ENCODE measurements around the gene FOXP2. TPM values are rescaled to one million over a fixed set of nuclear protein-coding genes. Genes with fewer than 3 reads are reported as not detected.

Gene FOXP2
- total RNA-seq, 2 donors from 2014 or later, result 2.4 to 5.5 TPM

DNA sequence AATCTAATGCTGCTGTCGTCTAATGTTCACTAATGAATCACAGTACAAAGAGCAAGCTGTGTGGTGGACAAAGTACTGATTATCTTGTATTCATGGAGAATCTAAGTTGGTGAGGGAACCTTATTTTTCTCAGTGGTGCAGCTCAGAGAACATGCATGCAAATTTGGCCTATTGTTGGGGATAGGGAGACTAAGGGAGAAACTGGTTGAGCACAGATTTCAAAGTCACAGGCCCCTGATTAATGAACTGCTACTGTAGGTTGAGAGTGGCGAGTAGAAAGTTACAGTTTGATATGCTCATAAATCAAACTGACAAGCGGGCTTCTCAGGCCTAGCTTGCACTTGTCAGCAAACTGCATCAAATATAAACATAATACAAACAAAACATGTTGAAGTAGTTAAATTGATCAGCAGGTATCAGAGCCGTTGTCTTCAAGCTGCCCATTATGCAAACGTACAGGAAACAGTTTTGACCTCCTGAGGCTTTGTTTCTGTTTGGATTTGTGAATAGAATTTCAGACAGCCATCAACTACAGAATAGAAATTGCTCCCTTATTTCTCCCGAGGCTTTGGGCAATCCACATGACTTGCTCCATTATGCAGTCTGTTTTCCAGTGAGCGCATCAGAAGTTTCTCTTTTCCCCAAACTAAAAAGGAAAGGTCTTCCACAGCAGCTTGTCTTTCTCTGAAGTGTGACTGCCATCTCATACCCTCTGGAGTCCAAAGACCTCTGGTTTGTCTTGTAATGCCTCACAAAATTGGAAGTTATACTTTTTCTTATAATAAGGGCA, 215.8 kb downstream of the FOXP2 start:
- ATAC-seq (no peak), DNase-seq (no peak)
- intact Hi-C loops (cut with DNase I), result no loop called here

DNA sequence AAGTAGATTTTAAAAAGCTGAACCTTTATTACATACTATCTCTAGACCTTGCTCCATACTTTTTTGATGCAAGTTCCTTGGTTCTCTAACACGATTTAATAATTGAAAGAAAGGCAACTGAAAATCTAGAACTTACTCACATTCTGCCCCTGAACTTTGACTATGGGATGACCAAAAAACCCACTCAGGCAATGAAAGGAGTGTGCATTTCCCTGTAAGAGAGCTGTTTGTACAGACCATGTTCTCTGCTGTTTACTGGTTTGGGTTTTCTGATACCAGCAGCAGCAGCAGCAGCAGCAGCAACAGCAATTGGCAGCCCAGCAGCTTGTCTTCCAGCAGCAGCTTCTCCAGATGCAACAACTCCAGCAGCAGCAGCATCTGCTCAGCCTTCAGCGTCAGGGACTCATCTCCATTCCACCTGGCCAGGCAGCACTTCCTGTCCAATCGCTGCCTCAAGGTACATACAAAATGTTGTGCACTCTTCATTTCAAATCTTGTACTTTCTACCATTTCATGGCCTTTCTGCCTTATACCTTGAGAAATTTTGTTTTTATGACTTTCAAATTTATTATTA, 216.7 kb downstream of the FOXP2 start:
- no peak for ATAC-seq
- intact Hi-C loops (cut with DNase I), result no loop called here
- no peak for DNase-seq

DNA sequence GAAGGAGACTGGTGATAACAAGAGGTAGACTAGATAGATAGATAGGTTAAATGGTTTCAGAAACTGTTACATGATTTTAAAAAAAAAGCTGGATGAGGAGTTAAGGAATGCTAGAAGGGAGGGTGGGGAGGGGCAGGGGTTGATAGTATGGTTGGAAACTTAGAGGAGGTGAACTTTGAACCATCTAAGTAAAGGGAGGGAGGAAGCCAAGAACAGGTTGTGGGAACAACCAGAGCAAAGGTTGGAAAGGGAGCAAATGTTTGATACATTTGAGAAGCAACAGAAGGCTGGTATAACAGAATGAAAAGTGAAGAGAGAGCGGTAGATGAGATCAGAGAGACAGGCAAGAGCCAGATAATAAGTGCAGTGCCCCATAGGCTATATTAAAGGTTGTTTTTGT, 224.8 kb downstream of the FOXP2 start:
- ATAC-seq, result no peak
- intact Hi-C loops (cut with DNase I), result no loop called here
- no peak for DNase-seq

DNA sequence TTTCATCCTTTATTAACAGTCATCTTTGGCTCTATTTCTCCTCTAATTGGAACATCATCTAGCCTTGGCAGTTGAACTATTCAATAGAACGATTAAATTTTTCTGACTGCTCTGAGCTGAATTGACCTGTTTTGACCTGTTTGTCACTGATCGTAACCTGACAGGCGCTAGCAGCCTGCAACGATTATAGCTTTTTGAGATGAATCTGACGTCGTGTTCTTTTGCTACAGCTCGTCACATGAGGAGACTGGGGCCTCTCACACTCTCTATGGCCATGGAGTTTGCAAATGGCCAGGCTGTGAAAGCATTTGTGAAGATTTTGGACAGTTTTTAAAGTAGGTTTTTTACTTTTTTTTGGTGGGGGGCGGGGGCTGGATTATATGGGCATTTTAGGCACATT, 229.8 kb downstream of the FOXP2 start:
- intact Hi-C loops (cut with DNase I), result no loop called here
- DNase-seq (no peak), ATAC-seq (no peak)

DNA sequence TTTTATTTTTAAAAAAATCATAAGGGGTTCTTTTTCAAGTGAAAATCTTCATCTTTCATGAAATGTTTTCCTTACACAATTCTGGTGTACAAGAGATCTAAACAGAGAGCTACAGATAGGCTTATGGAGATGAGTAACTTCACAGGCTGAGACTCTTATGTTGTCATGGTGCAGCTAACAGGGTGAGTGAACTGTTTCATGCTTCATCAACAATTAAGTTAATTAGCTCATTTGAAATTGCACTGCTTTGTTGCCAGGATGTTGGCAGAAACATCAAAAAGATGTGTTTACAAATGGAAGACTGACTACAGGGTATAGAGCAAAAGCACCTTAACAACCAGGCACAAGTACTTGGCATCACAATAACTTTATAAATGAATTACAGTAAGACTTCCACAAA, 230.8 kb downstream of the FOXP2 start:
- ATAC-seq (no peak), DNase-seq (no peak)
- intact Hi-C loops (cut with DNase I), result no loop called here

DNA sequence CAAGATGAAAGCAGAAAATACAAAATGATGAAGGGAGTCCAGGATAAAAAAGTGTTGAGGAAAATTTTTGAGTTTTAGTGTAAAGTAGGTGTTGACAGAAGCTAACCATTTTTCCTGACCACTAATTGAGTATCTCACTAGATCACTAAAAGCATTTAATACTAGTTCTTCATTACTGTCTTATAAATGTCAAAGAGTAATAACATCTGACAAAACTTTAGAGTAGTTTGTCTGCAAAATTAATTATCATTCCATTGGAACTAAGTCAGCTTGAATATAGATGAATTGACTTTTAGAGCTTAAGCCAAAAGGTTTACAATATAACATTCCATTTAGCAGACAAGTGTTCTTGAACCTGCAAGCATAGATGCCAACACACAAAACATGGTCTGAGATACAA, 232.9 kb downstream of the FOXP2 start:
- intact Hi-C loops (cut with DNase I), result no loop called here
- ATAC-seq, result no peak
- DNase-seq, result no peak

DNA sequence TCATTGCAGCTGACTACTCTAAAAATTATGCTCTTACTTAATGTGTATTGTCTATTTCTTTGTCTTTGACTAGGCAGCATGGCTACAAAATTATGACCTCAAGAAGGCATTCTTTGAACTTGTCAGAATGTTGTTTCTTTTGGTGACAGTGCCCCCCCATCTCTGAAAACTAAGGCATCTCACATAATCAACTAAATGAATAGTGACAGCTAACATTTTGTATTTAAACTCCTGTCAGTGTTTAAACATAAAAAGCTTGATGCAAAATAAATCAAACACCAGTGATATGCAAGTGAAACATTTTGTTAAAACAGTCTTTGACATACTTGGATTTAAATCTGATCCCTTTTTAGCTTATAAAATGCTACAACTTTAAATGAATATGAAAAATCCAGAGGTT, 233.5 kb downstream of the FOXP2 start:
- no peak for DNase-seq
- no peak for ATAC-seq
- intact Hi-C loops (cut with DNase I), result no loop called here

DNA sequence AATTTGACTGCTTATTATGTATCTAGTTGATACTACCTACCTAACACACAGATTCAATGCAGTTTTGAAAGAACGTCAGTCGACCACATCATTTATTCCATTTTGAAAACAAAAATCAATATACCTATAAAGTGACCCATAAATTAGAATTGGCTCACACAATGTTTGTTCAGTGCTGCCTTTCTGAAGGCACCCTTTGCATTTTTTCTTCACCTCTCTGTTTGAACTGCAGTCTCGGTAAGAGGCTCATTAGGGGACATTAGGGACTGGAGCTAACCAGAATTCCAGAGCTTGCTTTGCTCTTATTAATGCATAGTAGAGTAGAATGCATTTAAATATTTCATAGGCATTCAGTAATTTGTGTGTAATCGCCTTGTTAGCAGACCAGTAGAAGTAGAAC, 234.1 kb downstream of the FOXP2 start:
- ATAC-seq, result no peak
- DNase-seq, result no peak
- intact Hi-C loops (cut with DNase I), result no loop called here

DNA sequence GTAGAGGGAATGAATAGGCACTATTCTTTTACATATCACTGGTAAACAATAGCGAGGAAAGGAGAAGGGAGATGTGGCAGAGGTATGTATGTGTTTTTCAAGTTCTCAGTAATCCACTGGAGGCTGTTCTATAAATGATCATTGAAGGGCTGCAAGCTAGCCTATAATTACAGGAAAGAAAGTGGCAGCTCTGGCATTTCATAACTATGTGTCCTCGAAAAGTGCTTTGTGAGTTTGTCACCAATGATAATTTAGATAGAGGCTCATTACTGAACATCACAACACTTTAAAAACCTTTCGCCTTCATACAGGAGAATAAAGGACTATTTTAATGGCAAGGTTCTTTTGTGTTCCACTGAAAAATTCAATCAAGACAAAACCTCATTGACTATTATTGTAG, 235.1 kb downstream of the FOXP2 start:
- ATAC-seq (no peak), DNase-seq (no peak)
- intact Hi-C loops (cut with DNase I), result no loop called here

DNA sequence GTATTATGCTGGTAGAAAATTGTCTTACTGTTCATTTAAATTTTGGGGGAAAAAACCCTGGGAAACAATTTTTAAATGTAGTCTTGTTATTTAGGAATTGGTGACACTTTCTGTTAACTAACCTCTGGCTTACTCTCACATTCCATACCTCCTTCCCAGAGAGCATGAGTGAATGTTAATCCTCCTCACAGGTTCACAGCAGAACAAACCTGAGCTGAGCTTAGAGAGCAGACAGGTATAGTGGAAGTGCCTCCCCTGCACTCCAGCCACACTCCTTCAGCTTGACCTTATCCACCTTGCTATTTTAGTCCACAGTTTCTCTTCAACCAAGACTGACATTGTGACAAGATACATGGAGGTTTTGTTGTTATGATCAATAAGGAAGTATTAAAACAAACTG, 235.9 kb downstream of the FOXP2 start:
- no peak for DNase-seq
- intact Hi-C loops (cut with DNase I), result no loop called here
- no peak for ATAC-seq

DNA sequence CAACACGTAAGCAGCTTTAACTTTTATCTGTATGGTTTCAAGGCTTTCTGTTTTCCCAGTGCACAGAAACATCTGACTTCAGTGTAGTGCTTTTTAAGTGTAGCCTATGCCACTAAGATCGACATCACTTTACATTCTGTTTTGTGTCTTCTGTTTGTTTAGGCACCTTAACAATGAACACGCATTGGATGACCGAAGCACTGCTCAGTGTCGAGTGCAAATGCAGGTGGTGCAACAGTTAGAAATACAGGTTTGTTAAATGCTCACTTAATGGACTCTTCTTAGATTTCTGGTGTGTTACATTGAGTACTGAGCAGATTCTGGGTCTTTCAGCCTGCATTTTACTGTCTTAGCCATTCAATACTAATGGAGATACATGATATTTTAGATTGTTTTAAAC, 237.4 kb downstream of the FOXP2 start:
- ATAC-seq (no peak), DNase-seq (no peak)
- intact Hi-C loops (cut with DNase I), result no loop called here

DNA sequence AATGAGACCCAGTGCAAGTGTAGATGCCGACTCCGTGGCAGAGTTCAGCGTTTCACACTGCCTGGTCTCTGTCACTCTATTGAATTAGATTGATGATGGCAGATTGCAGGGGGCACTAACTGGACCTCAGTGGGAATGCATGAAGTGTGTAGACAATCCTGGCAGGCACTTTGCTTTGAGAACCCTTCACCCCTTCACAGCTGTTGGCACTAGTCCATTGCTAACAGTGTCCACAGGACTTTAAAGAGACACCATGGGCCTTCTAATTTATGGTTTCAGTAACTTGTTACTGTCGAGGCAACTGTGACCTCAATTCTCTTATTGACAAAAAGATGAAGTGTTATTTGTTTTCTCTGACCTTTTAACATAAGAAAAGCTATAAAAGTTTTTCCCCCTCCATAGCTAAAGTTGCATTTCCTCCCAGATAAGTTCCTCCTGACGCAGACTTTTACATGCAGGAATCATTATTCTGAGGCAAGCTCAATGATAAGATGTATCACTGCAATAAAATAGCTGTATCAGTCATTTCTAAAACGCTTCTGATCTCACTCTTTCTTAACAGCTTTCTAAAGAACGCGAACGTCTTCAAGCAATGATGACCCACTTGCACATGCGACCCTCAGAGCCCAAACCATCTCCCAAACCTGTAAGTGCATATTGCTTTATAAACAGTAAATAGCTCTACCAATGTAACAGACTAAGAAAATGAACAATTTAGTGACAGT, 238.9 kb downstream of the FOXP2 start:
- DNase-seq (peak; percentile 14), ATAC-seq (no peak)
- intact Hi-C loops (cut with DNase I), result no loop called here

DNA sequence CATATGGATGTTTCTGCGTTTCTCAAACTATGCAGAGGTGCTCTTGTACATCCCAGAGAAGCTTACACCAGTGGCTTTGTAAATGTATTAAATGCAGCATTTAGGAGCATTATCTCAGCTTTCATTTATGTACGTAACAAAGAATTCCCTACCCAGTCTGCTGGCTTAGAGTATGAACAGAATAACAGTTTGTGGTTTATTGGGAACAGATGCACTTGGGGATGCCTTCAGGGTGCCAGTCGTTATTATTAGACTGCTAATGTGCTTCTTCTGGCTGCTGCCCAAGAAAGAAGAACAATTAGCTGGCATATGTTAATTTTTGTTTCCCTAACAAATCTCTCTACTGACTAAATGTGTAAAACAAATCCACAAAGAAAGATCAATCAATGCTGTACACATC, 241.9 kb downstream of the FOXP2 start:
- ATAC-seq (no peak), DNase-seq (no peak)
- intact Hi-C loops (cut with DNase I), result no loop called here

DNA sequence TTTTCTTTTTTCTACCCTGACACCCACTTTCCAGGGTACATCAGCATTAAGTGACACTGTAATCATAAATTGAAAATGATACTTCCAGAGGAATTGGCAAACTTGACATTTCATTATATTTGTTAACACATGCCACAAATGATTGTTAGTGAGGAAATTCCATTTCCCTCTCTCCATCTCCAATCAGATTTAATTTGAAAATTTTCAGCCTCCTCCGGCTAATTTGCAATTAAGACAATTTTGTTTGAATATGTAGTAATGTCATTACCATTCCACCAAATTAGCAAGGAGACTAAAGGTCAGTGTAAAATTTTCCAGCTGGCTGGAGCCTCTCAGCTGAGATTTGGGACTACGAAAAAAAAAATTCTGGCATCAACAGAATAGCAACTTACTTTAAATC, 242.7 kb downstream of the FOXP2 start:
- ATAC-seq, result no peak
- no peak for DNase-seq
- intact Hi-C loops (cut with DNase I), result no loop called here

DNA sequence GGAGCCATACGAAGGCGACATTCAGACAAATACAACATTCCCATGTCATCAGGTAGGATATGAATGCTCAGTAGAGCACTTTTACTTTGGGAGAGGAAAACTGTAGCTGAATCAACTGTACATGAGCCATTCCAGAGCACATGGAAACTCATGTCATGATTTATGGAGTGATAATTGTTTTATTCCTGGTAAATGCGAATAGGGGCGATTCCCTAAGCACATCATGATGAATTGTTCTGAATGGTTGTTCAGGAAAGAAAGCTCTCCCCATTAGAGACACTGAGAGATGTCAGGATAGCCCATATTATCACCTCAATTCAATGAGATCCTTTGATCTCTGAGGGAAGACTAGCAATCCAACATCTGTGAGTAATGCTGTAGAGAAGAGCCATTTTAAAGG, 243.6 kb downstream of the FOXP2 start:
- no peak for DNase-seq
- intact Hi-C loops (cut with DNase I), result no loop called here
- no peak for ATAC-seq

DNA sequence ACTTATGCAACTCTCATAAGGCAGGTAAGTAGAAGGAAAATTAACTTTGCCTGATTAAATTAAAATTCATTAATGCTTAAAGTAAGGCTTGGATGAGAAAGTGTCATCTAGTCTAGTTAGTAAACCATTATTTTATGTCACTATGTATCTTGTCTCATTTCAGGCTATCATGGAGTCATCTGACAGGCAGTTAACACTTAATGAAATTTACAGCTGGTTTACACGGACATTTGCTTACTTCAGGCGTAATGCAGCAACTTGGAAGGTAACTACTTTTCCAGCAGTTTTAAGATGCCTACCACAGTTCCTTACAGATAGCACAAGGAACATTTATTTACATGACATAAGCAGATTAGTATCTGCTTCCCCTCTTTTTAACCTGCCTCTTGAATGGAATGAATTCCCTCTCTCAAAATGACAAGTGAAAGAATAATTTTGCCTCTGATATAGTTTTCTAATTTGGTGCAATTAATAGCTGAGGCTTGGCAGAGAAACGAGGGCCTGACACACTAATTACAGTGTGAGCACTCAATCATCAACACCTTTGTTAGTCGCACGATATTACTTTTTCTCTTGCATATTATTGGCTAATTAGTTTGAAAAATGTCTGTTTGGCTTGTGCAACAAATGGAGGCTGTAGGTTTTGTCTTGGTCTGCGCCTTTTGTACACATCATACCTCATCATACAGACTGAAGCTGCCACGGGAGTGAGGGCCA, 245.0 kb downstream of the FOXP2 start:
- no peak for ATAC-seq
- no peak for DNase-seq
- intact Hi-C loops (cut with DNase I), result loop anchor here in 1 of 2 donors (10.0 kb wide), 1 partner anchor 575 kb away; no protein-coding TSS in a partner anchor

DNA sequence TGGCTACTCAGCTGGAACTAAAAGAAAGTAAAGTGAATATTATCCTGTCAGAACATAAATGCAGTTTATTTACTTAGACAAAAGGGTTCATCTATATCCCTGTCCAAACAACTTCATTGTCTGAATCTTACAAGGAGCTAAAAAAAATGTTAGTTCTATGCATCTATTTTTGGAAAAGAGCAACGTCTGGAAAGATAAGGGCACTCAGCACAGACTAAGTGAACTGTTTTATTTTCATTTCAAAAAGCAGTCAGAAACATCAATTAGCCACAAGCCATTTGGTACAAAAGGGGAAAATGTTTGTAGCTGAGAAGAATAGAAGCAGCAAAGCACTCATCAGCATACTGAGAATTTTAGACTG, 245.5 kb downstream of the FOXP2 start:
- DNase-seq (no peak), ATAC-seq (no peak)
- intact Hi-C loops (cut with DNase I), result loop anchor here in 1 of 2 donors (10.0 kb wide), 1 partner anchor 575 kb away; no protein-coding TSS in a partner anchor

DNA sequence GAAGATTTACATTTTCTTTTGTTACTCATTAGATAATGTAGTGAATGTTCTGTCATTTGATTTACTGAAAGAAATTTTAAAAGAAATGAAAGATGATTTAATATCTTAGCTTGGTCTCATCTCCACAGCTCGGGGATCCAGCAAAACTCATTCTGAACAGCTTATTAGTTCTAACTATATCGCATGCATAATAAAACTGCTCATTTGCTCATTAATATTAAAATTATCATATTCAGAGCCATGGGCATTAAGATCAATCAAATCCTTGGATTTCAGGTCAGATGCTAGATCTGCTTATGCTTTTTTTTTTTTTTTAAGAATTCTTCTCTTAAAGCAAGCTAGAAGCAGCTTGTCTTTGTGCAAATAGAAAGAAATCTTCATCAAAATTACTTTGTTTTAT, 246.1 kb downstream of the FOXP2 start:
- DNase-seq (no peak), ATAC-seq (no peak)
- intact Hi-C loops (cut with DNase I), result loop anchor here in 1 of 2 donors (10.0 kb wide), 1 partner anchor 576 kb away; no protein-coding TSS in a partner anchor

DNA sequence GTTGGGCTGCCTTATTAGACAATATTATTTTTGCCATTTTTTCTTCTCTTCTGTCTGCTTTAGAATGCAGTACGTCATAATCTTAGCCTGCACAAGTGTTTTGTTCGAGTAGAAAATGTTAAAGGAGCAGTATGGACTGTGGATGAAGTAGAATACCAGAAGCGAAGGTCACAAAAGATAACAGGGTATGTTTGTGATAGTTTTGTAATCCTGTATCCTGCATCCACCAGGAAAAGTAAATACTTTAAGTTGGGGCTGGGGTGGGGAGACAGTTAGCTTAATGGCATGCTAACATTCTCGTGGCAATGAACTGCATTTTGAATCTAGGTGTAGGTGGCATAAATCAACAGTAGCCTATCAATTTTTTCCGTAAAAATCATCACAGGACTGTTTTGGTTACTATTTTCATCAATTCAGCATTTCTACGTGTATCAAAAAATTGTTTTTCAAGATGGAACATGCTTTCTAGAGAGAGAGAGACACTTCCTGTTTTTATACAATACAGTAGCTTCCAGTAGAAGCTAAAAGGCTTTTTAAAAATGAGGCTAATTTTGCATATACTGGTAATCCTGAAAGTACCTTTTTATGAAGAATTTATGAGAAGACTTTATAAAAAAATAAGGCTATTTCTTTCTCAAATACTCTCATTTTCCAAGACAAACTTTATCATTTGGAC, 247.5 kb downstream of the FOXP2 start:
- no peak for ATAC-seq
- intact Hi-C loops (cut with DNase I), result loop anchor here in 1 of 2 donors (10.0 kb wide), 1 partner anchor 577 kb away; no protein-coding TSS in a partner anchor
- no peak for DNase-seq
